ENCODE results near the gene UCP3. TPM values are rescaled to one million over a fixed set of nuclear protein-coding genes. Genes with fewer than 3 reads are reported as not detected.

UCP3 gene
- total and polyA plus RNA-seq, 5 donors = 1.6 to 2.5 (median 1.9) TPM

DNA sequence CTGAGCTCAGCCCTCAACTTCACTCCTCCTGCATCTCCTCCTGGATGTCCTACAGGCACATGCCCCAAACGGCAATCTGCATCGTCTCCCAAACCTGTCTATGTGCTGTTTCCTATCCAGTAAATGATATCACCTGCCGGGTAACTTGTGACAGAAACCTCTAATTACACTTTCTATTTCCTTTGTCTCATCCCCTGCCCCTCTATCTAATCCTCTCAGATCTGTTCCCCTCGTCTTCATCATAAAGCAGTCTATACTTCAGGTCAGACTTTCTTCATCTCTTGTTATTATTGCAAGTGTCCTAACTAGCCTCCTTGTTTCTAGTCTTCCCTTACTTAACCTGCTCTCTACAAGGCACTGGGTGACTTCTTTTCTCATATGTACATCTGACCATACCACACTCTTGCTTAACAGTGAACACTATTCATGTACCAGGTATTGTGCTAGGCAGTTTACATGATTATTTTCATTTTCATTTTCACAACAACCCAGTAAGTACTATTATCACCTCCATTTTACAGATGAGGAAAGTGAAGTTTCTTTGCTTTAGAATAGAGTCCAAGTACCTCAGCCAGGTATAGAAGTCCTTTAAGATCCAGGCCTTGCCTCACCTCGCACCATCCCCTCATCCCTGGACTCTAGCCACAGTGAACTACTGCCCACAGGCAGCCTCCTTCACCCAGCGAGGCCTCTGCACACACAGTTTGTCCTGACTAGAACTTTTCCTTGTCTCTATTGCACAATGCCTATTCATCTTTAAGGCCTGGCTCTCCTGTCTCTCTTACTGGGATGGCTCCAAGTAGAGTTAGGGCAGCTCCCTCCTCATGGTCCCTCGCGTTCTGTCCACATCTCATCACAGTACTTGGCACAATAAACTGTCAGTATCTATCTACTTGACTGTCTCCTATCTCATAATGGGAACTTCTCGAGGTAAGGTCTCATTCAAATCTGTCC is 22.1 kb upstream of the UCP3 start:
- Histone ChIP-seq H3K4me1 (ENCODE audit: control insufficient read depth, insufficient read depth, low read length) (no peaks in the 10 kb centered on the region), H3K4me3 (ENCODE audit: low read length) (no peak overlapping the region), H3K27ac (ENCODE audit: low read length) (no peak overlapping the region), H3K27me3 (ENCODE audit: control insufficient read depth, insufficient read depth) (no peaks in the 10 kb centered on the region), H3K9me3 (ENCODE audit: control insufficient read depth, low read length) (no peaks in the 10 kb centered on the region)
- DNase-seq (no peak), ATAC-seq (no peak)
- WGBS = 76% methylated on average over 9 of the region's 9 CpGs
- intact Hi-C loops (cut with DNase I) = loop anchor here in 1 of 4 donors (10.0 kb wide), 1 partner anchor 66 kb away; no protein-coding TSS in a partner anchor

DNA sequence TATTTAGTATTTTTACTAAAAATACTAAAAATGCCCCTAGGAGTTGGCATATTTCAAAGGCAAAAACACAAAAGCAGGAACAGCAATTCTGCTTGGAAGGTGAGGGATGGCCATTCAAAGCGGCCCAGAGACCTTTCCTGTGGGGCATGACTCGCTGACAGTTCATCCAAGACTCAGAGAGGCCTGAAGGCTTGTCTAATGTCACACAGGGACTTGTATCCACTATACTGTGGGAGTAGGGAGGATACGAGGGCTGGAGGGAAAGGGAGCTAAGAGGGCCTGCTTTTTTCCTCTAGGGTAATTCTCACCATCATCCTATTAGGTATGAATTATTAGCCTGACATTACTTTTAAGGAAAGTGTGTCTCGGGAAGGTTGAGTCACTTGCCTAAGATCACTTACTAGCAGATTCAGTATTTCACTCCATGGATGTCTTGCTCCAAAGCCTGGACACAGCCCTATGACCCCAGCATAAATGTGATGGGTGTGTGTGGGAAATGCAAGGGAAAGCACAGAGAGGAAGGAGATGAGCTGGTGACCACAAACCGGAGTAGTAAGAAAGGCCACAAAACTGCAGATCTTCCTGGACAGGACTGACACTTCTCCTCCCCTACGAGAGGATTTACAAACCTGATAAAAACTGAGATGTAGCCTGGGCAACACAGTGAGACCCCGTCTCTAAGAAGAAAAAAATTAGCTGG is 16.7 kb upstream of the UCP3 start:
- DNase-seq (no peak), ATAC-seq (no peak)
- Histone ChIP-seq H3K27me3 (ENCODE audit: control insufficient read depth, insufficient read depth) (no peaks in the 10 kb centered on the region), H3K9me3 (ENCODE audit: control insufficient read depth, low read length) (no peaks in the 10 kb centered on the region), H3K4me3 (ENCODE audit: low read length) (no peak overlapping the region), H3K4me1 (ENCODE audit: control insufficient read depth, insufficient read depth, low read length) (no peaks in the 10 kb centered on the region), H3K27ac (ENCODE audit: low read length) (no peak overlapping the region)
- WGBS = 89% methylated on average over 7 of the region's 7 CpGs
- intact Hi-C loops (cut with DNase I) = no loop called here

DNA sequence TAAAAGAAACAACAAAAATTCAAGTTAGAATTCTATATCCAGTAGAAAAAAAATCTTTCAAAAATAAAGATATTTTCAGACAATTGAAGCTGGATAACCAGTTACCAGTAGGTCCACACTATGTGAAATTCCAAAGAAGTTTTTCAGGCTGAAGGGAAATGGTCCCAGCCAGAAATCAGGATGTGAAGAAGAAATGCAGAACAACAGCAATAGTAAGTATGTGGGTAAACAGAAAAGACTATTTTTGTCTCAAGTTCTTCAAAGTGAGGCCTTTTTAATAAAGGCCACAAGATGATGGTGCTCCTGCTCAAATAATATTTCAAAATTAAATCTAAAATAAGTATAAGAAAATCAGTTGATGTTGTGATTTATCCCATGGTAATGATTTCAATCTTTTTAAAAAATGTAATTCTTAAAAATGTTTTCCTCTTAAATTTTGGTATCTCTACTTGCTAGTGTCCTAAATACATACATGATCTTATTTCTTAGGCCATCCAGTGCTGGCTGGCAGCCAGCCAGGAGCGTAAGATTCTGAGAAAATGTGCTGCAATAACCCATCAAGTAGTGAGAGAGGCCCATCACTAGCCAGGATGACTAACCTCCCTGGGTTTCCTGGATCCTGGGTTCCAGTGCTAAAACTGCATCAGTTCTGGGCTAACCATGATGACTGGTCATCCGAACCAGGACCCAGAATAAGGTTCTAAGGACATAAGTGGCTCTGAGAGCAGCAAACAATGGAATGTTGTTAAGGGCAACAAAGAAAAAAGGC is 15.6 kb upstream of the UCP3 start:
- intact Hi-C loops (cut with DNase I) = no loop called here
- WGBS = 66% methylated on average over 2 of the region's 2 CpGs
- no peak overlapping the region for H3K4me3 ChIP-seq (ENCODE audit: low read length)
- DNase-seq (peak; percentile 74 to 86 (median 78)), ATAC-seq (peak in 1 of 2 donors; percentile 52)
- H3K27ac ChIP-seq (ENCODE audit: low read length) = no peak overlapping the region
- no peaks in the 10 kb centered on the region for H3K27me3 ChIP-seq (ENCODE audit: control insufficient read depth, insufficient read depth)
- peaks cover 6% of the 10 kb centered on the region for H3K4me1 ChIP-seq (ENCODE audit: control insufficient read depth, insufficient read depth, low read length)
- H3K9me3 ChIP-seq (ENCODE audit: control insufficient read depth, low read length) = no peaks in the 10 kb centered on the region

- ATAC-seq = no peak
- peaks cover 13% of the 10 kb centered on the region for H3K4me1 ChIP-seq (ENCODE audit: control insufficient read depth, insufficient read depth, low read length)
- intact Hi-C loops (cut with DNase I) = no loop called here
- no peak for DNase-seq
- no peaks in the 10 kb centered on the region for H3K9me3 ChIP-seq (ENCODE audit: control insufficient read depth, low read length)
- no peak overlapping the region for H3K27ac ChIP-seq (ENCODE audit: low read length)
- H3K4me3 ChIP-seq (ENCODE audit: low read length) = no peak overlapping the region
- H3K27me3 ChIP-seq (ENCODE audit: control insufficient read depth, insufficient read depth) = no peaks in the 10 kb centered on the region
Measured at GRCh38 chr11:74023276-74023675, 14.4 kb upstream of the UCP3 start.

DNA sequence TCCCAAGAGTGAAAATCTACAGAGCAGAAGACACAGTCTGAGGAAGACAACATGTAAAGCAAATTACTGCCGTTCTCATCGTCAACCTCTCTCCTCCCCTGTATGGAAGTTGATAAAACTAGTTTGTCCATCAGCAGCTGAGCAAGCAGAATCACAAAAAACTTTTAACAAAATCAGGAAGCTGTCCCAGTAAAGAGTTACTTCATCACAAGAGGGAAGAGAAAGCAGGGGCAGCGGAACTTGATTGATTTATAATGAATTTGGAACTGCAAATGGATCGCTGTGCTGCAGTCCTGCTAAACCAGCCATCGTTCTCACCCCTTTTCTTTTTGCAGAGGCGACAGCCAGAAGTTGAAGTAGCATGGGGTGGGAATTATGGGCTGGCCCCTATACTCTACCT is 13.7 kb upstream of the UCP3 start:
- intact Hi-C loops (cut with DNase I) = no loop called here
- Histone ChIP-seq H3K27ac (ENCODE audit: low read length) (no peak overlapping the region), H3K4me1 (ENCODE audit: control insufficient read depth, insufficient read depth, low read length) (peaks cover 19% of the 10 kb centered on the region), H3K9me3 (ENCODE audit: control insufficient read depth, low read length) (no peaks in the 10 kb centered on the region), H3K4me3 (ENCODE audit: low read length) (no peak overlapping the region), H3K27me3 (ENCODE audit: control insufficient read depth, insufficient read depth) (no peaks in the 10 kb centered on the region)
- no peak for ATAC-seq
- no peak for DNase-seq
- 89% methylated on average over 6 of the region's 6 CpGs for WGBS

GRCh38 chr11:74021998-74022397 is 13.1 kb upstream of the UCP3 start:
- H3K9me3 ChIP-seq (ENCODE audit: control insufficient read depth, low read length) = no peaks in the 10 kb centered on the region
- H3K27ac ChIP-seq (ENCODE audit: low read length) = no peak overlapping the region
- ATAC-seq (no peak), DNase-seq (no peak)
- peaks cover 19% of the 10 kb centered on the region for H3K4me1 ChIP-seq (ENCODE audit: control insufficient read depth, insufficient read depth, low read length)
- WGBS = 96% methylated on average over 6 of the region's 6 CpGs
- H3K27me3 ChIP-seq (ENCODE audit: control insufficient read depth, insufficient read depth) = no peaks in the 10 kb centered on the region
- H3K4me3 ChIP-seq (ENCODE audit: low read length) = no peak overlapping the region
- intact Hi-C loops (cut with DNase I) = no loop called here

DNA sequence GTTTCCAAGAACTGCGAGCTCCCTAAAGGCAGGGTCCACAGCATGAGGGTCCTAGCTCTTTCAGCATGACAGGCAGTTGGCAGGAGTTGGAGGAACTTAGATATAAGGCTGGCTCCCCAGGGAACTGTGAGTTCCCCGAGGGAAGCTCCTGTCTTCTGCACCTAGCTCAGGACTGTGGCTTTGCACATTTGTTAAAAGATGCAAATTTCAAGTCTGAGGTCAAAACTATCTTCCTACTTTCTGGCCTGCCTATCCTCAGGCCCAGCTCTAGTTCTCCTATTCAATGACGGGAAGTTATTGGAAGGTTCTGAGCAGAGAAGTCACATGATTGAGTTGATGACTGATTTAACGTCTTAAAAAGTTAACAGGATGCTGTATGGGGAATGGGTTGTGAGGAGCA is 11.7 kb upstream of the UCP3 start:
- DNase-seq = no peak
- no peak overlapping the region for H3K27ac ChIP-seq (ENCODE audit: low read length)
- no peaks in the 10 kb centered on the region for H3K9me3 ChIP-seq (ENCODE audit: control insufficient read depth, low read length)
- H3K27me3 ChIP-seq (ENCODE audit: control insufficient read depth, insufficient read depth) = no peaks in the 10 kb centered on the region
- intact Hi-C loops (cut with DNase I) = no loop called here
- WGBS = 69% methylated on average over 4 of the region's 4 CpGs
- no peak overlapping the region for H3K4me3 ChIP-seq (ENCODE audit: low read length)
- peaks cover 19% of the 10 kb centered on the region for H3K4me1 ChIP-seq (ENCODE audit: control insufficient read depth, insufficient read depth, low read length)
- no peak for ATAC-seq

- no peak for DNase-seq
- H3K9me3 ChIP-seq (ENCODE audit: control insufficient read depth, low read length) = no peaks in the 10 kb centered on the region
- no peak overlapping the region for H3K4me3 ChIP-seq (ENCODE audit: low read length)
- H3K27ac ChIP-seq (ENCODE audit: low read length) = peak overlapping the region; percentile 67
- WGBS = 87% methylated on average over 4 of the region's 4 CpGs
- H3K27me3 ChIP-seq (ENCODE audit: control insufficient read depth, insufficient read depth) = no peaks in the 10 kb centered on the region
- H3K4me1 ChIP-seq (ENCODE audit: control insufficient read depth, insufficient read depth, low read length) = peaks cover 19% of the 10 kb centered on the region
- intact Hi-C loops (cut with DNase I) = no loop called here
- ATAC-seq = no peak
Measured at GRCh38 chr11:74019860-74020259, 11.0 kb upstream of the UCP3 start.

DNA sequence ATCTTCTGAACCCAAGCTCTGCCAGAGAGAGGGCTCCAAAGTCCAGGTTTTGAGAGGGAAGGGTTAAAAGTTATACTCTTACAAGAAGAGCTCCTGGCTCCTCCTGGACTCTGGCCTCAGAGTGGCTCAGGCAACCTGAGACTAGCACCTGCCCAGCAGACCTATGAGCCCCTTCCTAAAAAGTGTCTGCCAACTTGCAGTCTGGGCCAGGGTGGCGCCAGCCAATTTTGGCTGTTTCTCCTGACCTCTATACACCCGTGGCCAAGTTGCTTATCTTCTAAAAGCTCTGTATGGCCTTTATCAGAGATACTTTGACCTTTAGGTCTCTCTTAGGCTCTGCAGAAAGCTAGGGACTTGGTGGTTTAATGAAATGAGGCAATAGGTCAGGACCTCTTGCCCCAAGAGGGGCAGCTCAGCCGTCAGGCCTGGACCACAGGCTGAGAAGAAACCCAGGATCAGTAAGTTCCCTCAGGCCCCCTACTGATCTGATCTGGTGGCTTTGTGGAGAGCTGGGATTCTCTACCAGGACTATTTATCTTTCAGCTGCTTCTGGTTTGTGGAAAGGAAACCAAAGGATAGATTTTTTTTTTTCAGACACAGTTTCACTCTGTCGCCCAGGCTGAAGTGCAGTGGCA is 10.3 kb upstream of the UCP3 start:
- WGBS = 50% methylated on average over 4 of the region's 4 CpGs
- Histone ChIP-seq H3K27ac (ENCODE audit: low read length) (peak overlapping the region; percentile 97), H3K4me3 (ENCODE audit: low read length) (no peak overlapping the region), H3K9me3 (ENCODE audit: control insufficient read depth, low read length) (no peaks in the 10 kb centered on the region), H3K4me1 (ENCODE audit: control insufficient read depth, insufficient read depth, low read length) (peaks cover 19% of the 10 kb centered on the region), H3K27me3 (ENCODE audit: control insufficient read depth, insufficient read depth) (no peaks in the 10 kb centered on the region)
- ATAC-seq = peak in 1 of 2 donors; percentile 19
- no peak for DNase-seq
- intact Hi-C loops (cut with DNase I) = no loop called here

DNA sequence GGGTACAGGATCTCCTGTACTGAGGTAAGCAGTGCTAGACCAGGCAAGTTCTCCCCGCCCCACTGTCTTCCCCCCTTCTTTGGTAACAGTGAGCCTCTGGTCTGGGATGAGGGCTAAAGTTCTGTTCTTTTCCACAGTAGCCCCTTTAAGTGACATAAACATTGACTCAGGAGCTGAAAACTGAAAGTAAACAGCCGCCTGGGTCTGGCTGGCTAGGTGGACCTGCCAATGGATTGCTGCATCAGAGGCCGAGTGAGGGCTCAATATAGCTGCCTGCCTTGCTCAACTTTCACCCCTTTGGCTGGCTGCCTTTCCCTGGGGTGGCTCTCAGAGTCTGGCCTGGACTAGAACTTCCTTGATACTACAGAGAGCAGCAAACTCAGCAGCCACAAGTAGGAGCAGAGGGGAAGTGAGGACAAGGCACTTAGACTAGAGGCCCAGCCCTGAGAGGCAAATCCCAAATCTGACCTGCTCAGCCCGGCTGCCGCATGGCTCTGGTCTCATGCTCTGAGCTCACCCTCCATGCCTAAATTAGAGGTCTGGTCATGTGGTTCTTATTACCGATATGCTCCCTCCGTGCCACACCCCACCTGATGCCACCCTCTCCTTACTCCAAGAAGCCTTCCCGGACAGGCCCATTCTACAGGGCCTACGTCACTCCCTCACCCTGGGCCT is 9.6 kb upstream of the UCP3 start:
- Histone ChIP-seq H3K4me1 (ENCODE audit: control insufficient read depth, insufficient read depth, low read length) (peaks cover 19% of the 10 kb centered on the region), H3K9me3 (ENCODE audit: control insufficient read depth, low read length) (no peaks in the 10 kb centered on the region), H3K27ac (ENCODE audit: low read length) (peak overlapping the region; percentile 97), H3K27me3 (ENCODE audit: control insufficient read depth, insufficient read depth) (no peaks in the 10 kb centered on the region), H3K4me3 (ENCODE audit: low read length) (no peak overlapping the region)
- WGBS = 39% methylated on average over 9 of the region's 9 CpGs
- peak; percentile 95 to 97 (median 96) for DNase-seq
- ATAC-seq = peak; percentile 96 to 97
- intact Hi-C loops (cut with DNase I) = no loop called here

Data from right cardiac atrium (tissue), 5 donors.